ENCODE measurements around the gene KASH5. TPM values are rescaled to one million over a fixed set of nuclear protein-coding genes. Genes with fewer than 3 reads are reported as not detected.

KASH5 gene
- total and polyA plus RNA-seq, 2 donors (not counting 1 experiment from before 2014, with no cell fraction given) = 0.67 to 0.74 TPM

DNA sequence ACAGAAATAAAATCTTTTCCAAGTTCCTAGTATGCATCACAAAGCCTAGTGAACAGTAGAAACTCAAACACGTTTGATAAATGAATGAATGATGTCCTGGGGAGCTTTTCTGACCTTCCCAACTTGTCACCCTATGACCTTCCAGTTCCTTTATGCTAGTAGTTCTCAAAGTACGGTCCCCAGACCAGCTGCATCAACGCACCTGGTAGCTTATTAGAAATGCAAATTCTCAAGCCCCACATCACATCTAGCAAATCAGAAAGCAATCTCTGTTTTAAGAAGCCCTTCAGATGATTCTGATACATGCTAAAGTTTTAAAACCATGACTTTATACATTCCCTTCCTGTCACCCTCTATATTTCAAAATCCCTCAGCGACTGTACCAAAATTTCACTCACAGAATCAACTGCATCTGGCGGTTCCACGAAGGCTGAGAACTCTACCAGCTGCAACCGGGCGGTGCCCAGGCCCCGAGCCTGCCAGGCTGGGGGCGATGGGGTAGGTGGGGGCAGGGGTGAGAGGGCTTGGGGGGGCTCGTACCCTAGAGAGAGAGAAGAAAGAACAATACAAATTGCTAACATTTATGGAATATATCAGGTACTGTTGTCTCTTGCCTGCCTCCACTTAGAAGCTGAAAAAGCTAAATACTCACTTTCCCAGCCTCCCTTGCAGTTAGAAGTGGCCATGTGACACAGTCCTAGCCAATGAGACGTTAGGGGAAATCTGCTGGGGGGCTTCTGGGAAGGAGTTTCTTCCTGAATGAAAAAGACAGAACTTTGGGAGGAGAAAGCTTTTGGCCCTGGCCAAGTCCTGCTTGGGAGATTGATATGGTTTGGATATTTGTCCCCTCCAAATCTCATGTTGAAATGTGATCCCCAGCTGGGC, 39.5 kb upstream of the KASH5 start:
- Histone ChIP-seq H3K4me2 (replicated peaks; ENCODE audit: low read depth, low read length, poor library complexity, severe bottlenecking) (peak overlapping the region; percentile 16), H4K20me1 (ENCODE audit: control insufficient read depth, insufficient read depth, low read length, poor library complexity, severe bottlenecking) (no peaks in the 10 kb centered on the region), H3K27ac (ENCODE audit: low read length in 2 of 2) (no peak overlapping the region), H3K4me3 (ENCODE audit: control extremely low read depth in 1 of 5, extremely low read depth in 1 of 5, insufficient read depth in 1 of 5, low read depth in 2 of 5, low read length in 4 of 5) (no peak overlapping the region), H3K4me1 (ENCODE audit: control insufficient read depth in 2 of 2, insufficient read depth in 2 of 2, low read length in 2 of 2) (peaks cover 6 to 41% of the 10 kb centered on the region in 2 donors), H3K79me2 (ENCODE audit: control insufficient read depth, insufficient read depth, low read length) (no peaks in the 10 kb centered on the region), H3K36me3 (replicated peaks in 1 of 2; ENCODE audit: control extremely low read depth in 1 of 2, control insufficient read depth in 1 of 2, extremely low read depth in 1 of 2, insufficient read depth in 2 of 2, low read length in 1 of 2) (peaks cover 0 to 9% of the 10 kb centered on the region in 2 experiments), H3K9ac (ENCODE audit: low read length) (no peak overlapping the region), H3K27me3 (replicated peaks in 1 of 4; ENCODE audit: control extremely low read depth in 1 of 4, control insufficient read depth in 3 of 4, insufficient read depth in 4 of 4, low read length in 3 of 4) (no peaks in the 10 kb centered on the region), H3K9me3 (ENCODE audit: control extremely low read depth in 1 of 3, control insufficient read depth in 2 of 3, insufficient read depth in 1 of 3, low read length in 2 of 3) (peaks cover 0 to 5% (median 0%) of the 10 kb centered on the region in 3 donors), H2AFZ (ENCODE audit: insufficient read depth, low read depth, low read length, poor library complexity, severe bottlenecking) (no peak overlapping the region)
- WGBS (ENCODE audit: insufficient coverage) = 32% methylated on average over 3 of the region's 12 CpGs
- ATAC-seq (ENCODE audit: low read depth) (no peak), DNase-seq (peak; percentile 30)
- POLR2A ChIA-PET = interaction anchor here (0.5 to 1.2 kb wide), 7 partner anchors 8 to 539 kb away, joined by 3 to 9 read pairs (median 4); partner anchors contain the start of gene CD37
- H3K27me3 Mint-ChIP-seq = no peaks in the 10 kb centered on the region
- no peaks in the 10 kb centered on the region for H3K9me3 Mint-ChIP-seq (ENCODE audit: insufficient read depth)
- H3K4me3 Mint-ChIP-seq = peak overlapping the region; percentile 33
- H3K4me1 Mint-ChIP-seq = peaks cover 39% of the 10 kb centered on the region
- peak overlapping the region; percentile 62 for H3K27ac Mint-ChIP-seq
- no peak for TF ChIP-seq EZH2 (IDR thresholded peaks at IDR 0.05; ENCODE audit: borderline replicate concordance, insufficient read depth, low read depth, low read length, poor library complexity, severe bottlenecking)
- TF ChIP-seq, protein P1, sequence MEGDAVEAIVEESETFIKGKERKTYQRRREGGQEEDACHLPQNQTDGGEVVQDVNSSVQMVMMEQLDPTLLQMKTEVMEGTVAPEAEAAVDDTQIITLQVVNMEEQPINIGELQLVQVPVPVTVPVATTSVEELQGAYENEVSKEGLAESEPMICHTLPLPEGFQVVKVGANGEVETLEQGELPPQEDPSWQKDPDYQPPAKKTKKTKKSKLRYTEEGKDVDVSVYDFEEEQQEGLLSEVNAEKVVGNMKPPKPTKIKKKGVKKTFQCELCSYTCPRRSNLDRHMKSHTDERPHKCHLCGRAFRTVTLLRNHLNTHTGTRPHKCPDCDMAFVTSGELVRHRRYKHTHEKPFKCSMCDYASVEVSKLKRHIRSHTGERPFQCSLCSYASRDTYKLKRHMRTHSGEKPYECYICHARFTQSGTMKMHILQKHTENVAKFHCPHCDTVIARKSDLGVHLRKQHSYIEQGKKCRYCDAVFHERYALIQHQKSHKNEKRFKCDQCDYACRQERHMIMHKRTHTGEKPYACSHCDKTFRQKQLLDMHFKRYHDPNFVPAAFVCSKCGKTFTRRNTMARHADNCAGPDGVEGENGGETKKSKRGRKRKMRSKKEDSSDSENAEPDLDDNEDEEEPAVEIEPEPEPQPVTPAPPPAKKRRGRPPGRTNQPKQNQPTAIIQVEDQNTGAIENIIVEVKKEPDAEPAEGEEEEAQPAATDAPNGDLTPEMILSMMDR (IDR thresholded peaks at IDR 0.05) = no peak
- intact Hi-C loops (cut with micrococcal nuclease) = no loop called here
- CTCF ChIA-PET = interaction anchor here (0.8 to 2.7 kb wide), 4 partner anchors 8 to 84 kb away, joined by 3 to 8 read pairs (median 4); no protein-coding TSS in a partner anchor

DNA sequence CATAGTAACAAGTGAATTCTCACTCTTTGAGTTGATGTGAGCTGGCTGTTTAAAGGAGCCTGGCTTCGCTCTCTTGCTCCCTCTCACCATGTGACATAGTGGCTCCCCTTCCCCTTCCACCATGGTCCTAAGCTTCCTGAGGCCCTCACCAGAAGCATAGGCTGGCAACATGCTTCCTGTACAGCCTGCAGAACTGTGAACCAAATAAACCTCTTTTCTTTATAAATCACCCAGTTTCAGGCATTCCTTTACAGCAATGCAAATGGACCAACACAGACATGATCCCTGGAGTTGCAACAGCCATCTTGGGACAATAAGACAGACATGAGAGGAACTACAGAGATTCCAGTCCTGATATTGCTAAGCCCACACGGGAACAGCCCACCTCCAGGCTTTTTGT, 38.5 kb upstream of the KASH5 start:
- no peak for TF ChIP-seq EZH2 (IDR thresholded peaks at IDR 0.05; ENCODE audit: borderline replicate concordance, insufficient read depth, low read depth, low read length, poor library complexity, severe bottlenecking)
- TF ChIP-seq, protein P1 (IDR thresholded peaks at IDR 0.05) = no peak
- Histone ChIP-seq H3K9me3 (ENCODE audit: control extremely low read depth in 1 of 3, control insufficient read depth in 2 of 3, insufficient read depth in 1 of 3, low read length in 2 of 3) (peaks cover 0 to 5% (median 0%) of the 10 kb centered on the region in 3 donors), H3K4me1 (ENCODE audit: control insufficient read depth in 2 of 2, insufficient read depth in 2 of 2, low read length in 2 of 2) (peaks cover 6 to 44% of the 10 kb centered on the region in 2 donors), H3K4me2 (replicated peaks; ENCODE audit: low read depth, low read length, poor library complexity, severe bottlenecking) (no peak overlapping the region), H3K36me3 (replicated peaks in 1 of 2; ENCODE audit: control extremely low read depth in 1 of 2, control insufficient read depth in 1 of 2, extremely low read depth in 1 of 2, insufficient read depth in 2 of 2, low read length in 1 of 2) (peaks cover 0 to 7% of the 10 kb centered on the region in 2 experiments), H3K9ac (ENCODE audit: low read length) (no peak overlapping the region), H3K27ac (ENCODE audit: low read length in 2 of 2) (no peak overlapping the region), H2AFZ (ENCODE audit: insufficient read depth, low read depth, low read length, poor library complexity, severe bottlenecking) (no peak overlapping the region), H4K20me1 (ENCODE audit: control insufficient read depth, insufficient read depth, low read length, poor library complexity, severe bottlenecking) (no peaks in the 10 kb centered on the region), H3K79me2 (ENCODE audit: control insufficient read depth, insufficient read depth, low read length) (no peaks in the 10 kb centered on the region), H3K27me3 (replicated peaks in 1 of 4; ENCODE audit: control extremely low read depth in 1 of 4, control insufficient read depth in 3 of 4, insufficient read depth in 4 of 4, low read length in 3 of 4) (no peaks in the 10 kb centered on the region), H3K4me3 (ENCODE audit: control extremely low read depth in 1 of 5, extremely low read depth in 1 of 5, insufficient read depth in 1 of 5, low read depth in 2 of 5, low read length in 4 of 5) (no peak overlapping the region)
- Mint-ChIP-seq H3K27me3 (no peaks in the 10 kb centered on the region), H3K27ac (peak overlapping the region; percentile 50), H3K9me3 (ENCODE audit: insufficient read depth) (no peaks in the 10 kb centered on the region), H3K4me1 (peaks cover 43% of the 10 kb centered on the region), H3K4me3 (no peak overlapping the region)
- no CpG with 5 or more reads among the region's 2 CpGs for WGBS (ENCODE audit: insufficient coverage)
- ATAC-seq (ENCODE audit: low read depth) = no peak
- intact Hi-C loops (cut with micrococcal nuclease) = no loop called here
- no peak for DNase-seq
- ChIA-PET POLR2A (interaction anchor here (0.6 to 1.2 kb wide), 5 partner anchors 9 to 41 kb away, joined by 3 to 9 read pairs (median 4); partner anchors contain the start of gene CD37), CTCF (interaction anchor here (1.1 to 2.7 kb wide), 2 partner anchors 8 to 23 kb away, joined by 4 to 8 read pairs; no protein-coding TSS in a partner anchor)

All from B cell (primary cell).